HG02588 (cell line): ENCODE results near the gene PTPRZ1.

Source experiments
- ATAC-seq: cut with Tn5 transposase; IDR thresholded peaks from one replicate; pipeline ENCODE4 v1.9.1; 2021; ENCODE audit warnings: mild to moderate bottlenecking, moderate library complexity; ENCODE audit not compliant: unreplicated experiment

Gene PTPRZ1

DNA sequence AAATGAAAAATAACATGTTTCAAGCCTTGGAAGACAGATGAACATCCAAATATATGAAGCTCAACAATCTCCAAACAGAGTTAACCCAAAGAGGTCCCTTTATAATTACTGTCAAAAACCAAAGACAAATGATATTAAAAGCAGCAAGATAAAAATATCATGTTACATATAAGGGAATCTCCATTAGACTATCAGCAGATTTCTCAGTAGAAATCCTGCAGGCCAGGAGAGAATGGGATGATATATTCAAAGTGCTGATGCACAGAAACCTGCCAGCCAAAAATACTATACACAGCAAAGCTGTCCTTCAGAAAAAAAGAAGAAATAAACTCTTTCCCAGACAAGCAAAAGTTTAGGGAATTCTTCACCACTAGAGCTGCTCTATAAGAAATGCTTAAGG lies 230.1 kb downstream of the PTPRZ1 start:
- ATAC-seq: no peak
